ENCODE results near the gene ZGLP1. TPM values are rescaled to one million over a fixed set of nuclear protein-coding genes. Genes with fewer than 3 reads are reported as not detected.
A peak's percentile ranks its signal among the peaks of the same experiment; 100 is the strongest.

ZGLP1 gene
- total RNA-seq, 1 experiment from 2014 or later = 1.8 TPM

- peaks cover 23% of the 10 kb centered on the region for H3K4me1 ChIP-seq (ENCODE audit: insufficient read depth, low read length)
- H3K36me3 ChIP-seq (ENCODE audit: low read depth, low read length) = no peaks in the 10 kb centered on the region
- H4K20me1 ChIP-seq (ENCODE audit: low read length) = no peaks in the 10 kb centered on the region
- no peaks in the 10 kb centered on the region for H3K79me2 ChIP-seq (ENCODE audit: low read length)
- TF ChIP-seq EZH2phosphoT487 (IDR thresholded peaks at IDR 0.05; ENCODE audit: borderline replicate concordance, low read length) = no peak
- no peaks in the 10 kb centered on the region for H3K9me2 ChIP-seq (replicated peaks; ENCODE audit: low read length)
- ATAC-seq (peak; percentile 54), DNase-seq (no peak)
- peak overlapping the region; percentile 44 for H3K9ac ChIP-seq (ENCODE audit: low read length)
- intact Hi-C loops (cut with micrococcal nuclease) = no loop called here
- no peak overlapping the region for H3K27ac ChIP-seq (ENCODE audit: low read length)
- ChIA-PET CTCF (interaction anchor here (0.8 to 3.2 kb wide), 6 partner anchors 10 to 121 kb away, joined by 3 to 62 read pairs (median 14); partner anchors contain the start of gene RAVER1), POLR2A (ENCODE audit: unreplicated experiment) (interaction anchor here (0.7 to 1.5 kb wide), 3 partner anchors 22 to 156 kb away, joined by 4 to 9 read pairs (median 6); no protein-coding TSS in a partner anchor)
- H3K27me3 ChIP-seq (ENCODE audit: low read length) = no peaks in the 10 kb centered on the region
- peak overlapping the region; percentile 64 for H3K4me3 ChIP-seq (ENCODE audit: low read length)
- peak overlapping the region; percentile 93 for H2AFZ ChIP-seq (ENCODE audit: low read length)
- no peaks in the 10 kb centered on the region for H3K9me3 ChIP-seq (ENCODE audit: low read length)
- peak overlapping the region; percentile 92 for H3K4me2 ChIP-seq (ENCODE audit: low read length)
- no peaks in the 10 kb centered on the region for H3F3A ChIP-seq (ENCODE audit: low read length, unreplicated experiment)
- no TSS peak for BruUV-seq (replicated peaks)
Observed at GRCh38 chr19:10270180-10270615, 39.4 kb downstream of the ZGLP1 start.

DNA sequence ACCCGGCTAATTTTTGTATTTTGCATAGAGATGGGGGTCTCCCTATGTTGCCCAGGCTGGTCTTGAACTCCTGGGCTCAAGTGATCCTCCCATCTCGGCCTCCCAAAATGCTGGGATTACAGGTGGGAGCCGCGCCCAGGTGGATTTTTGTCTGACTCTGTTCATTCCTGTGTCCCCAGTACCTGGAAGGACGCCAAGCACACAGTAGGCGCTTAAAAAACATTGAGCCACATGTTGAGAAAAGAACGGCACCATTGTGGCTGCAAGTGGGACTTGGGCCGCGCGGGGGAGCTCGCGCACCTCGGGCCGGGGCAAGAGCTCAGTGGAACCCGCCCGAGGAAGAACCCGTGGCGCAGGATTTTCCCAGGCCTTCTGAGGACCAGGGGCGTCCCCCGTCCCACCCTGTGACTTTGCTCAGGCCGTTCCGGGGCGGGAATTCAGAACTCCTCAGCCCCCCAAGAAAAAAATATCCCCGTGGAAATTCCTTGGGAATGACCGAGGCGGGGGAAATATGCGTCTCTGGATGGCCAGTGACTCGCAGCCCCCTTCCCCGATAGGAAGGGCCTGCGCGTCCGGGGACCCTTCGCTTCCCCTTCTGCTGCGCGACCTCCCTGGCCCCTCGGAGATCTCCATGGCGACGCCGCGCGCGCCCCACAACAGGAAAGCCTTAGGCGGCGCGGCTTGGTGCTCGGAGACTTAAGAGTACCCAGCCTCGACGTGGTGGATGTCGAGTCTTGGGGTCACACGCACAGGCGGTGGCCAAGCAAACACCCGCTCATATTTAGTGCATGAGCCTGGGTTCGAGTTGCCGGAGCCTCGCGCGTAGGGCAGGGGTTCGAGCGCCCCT lies 40.1 kb downstream of the ZGLP1 start:
- TF ChIP-seq EZH2 (IDR thresholded peaks at IDR 0.05; ENCODE audit: low read length, unreplicated experiment) = no peak
- TF ChIP-seq, protein P1, sequence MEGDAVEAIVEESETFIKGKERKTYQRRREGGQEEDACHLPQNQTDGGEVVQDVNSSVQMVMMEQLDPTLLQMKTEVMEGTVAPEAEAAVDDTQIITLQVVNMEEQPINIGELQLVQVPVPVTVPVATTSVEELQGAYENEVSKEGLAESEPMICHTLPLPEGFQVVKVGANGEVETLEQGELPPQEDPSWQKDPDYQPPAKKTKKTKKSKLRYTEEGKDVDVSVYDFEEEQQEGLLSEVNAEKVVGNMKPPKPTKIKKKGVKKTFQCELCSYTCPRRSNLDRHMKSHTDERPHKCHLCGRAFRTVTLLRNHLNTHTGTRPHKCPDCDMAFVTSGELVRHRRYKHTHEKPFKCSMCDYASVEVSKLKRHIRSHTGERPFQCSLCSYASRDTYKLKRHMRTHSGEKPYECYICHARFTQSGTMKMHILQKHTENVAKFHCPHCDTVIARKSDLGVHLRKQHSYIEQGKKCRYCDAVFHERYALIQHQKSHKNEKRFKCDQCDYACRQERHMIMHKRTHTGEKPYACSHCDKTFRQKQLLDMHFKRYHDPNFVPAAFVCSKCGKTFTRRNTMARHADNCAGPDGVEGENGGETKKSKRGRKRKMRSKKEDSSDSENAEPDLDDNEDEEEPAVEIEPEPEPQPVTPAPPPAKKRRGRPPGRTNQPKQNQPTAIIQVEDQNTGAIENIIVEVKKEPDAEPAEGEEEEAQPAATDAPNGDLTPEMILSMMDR (conservative IDR thresholded peaks at IDR 0.05; ENCODE audit: low read depth, low read length) = peak; percentile 95
- Histone ChIP-seq H3K9ac (ENCODE audit: low read length) (no peak overlapping the region; the same call in 1 of the 2 replicates), H3K9me2 (replicated peaks; ENCODE audit: low read length) (no peaks in the 10 kb centered on the region), H3K4me1 (ENCODE audit: insufficient read depth, low read length) (peaks cover 23% of the 10 kb centered on the region), H3K27ac (ENCODE audit: low read length) (no peak overlapping the region), H3K4me2 (ENCODE audit: low read length) (peak overlapping the region; percentile 92), H3K36me3 (ENCODE audit: low read depth, low read length) (no peaks in the 10 kb centered on the region), H3K27me3 (ENCODE audit: low read length) (no peaks in the 10 kb centered on the region), H3F3A (ENCODE audit: low read length, unreplicated experiment) (no peaks in the 10 kb centered on the region), H3K9me3 (ENCODE audit: low read length) (no peaks in the 10 kb centered on the region), H2AFZ (ENCODE audit: low read length) (peak overlapping the region; percentile 93), H3K79me2 (ENCODE audit: low read length) (no peaks in the 10 kb centered on the region), H3K4me3 (ENCODE audit: low read length) (peak overlapping the region; percentile 64), H4K20me1 (ENCODE audit: low read length) (no peaks in the 10 kb centered on the region)
- DNase-seq (peak; percentile 88), ATAC-seq (peak; percentile 70)
- POLR2A ChIA-PET (ENCODE audit: unreplicated experiment) = interaction anchor here (1.1 to 1.5 kb wide), 2 partner anchors 22 to 65 kb away, joined by 6 to 9 read pairs; no protein-coding TSS in a partner anchor
- BruUV-seq (replicated peaks) = no TSS peak
- intact Hi-C loops (cut with micrococcal nuclease) = loop anchor here (1.0 kb wide), 2 partner anchors 66 to 120 kb away; no protein-coding TSS in a partner anchor
- CTCF ChIA-PET = interaction anchor here (0.6 to 3.2 kb wide), 13 partner anchors 10 to 149 kb away, joined by 3 to 62 read pairs (median 5); partner anchors contain the start of genes ICAM5, RAVER1 and TYK2

DNA sequence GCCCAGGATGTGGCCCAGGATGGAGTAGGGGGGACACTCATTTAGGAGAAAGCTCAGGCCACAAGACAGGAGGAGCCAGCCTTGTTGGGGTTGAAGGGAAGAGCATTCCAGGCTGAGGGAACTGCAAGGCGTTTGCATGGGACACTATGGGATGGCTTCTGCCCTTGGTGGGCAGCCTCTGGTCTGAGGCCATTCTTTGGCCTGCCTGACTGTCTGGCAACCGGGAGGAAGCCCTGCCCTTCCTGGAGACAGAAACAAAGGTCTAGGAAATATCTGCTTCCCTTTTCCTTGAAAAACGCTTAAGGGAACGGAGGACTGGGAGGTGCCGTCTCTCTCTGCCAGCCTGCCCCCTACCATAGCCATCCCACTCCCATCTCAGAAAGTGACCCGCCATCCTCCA lies 41.5 kb downstream of the ZGLP1 start:
- ATAC-seq (no peak), DNase-seq (no peak)
- no peaks in the 10 kb centered on the region for H3K79me2 ChIP-seq (ENCODE audit: low read length)
- CTCF ChIA-PET = interaction anchor here (1.1 kb wide), 1 partner anchor 120 kb away, joined by 3 read pairs; no protein-coding TSS in a partner anchor
- no peaks in the 10 kb centered on the region for H4K20me1 ChIP-seq (ENCODE audit: low read length)
- BruUV-seq (replicated peaks) = no TSS peak
- H3K4me1 ChIP-seq (ENCODE audit: insufficient read depth, low read length) = peaks cover 23% of the 10 kb centered on the region
- H3K9me3 ChIP-seq (ENCODE audit: low read length) = no peaks in the 10 kb centered on the region
- no peak overlapping the region for H3K4me3 ChIP-seq (ENCODE audit: low read length)
- TF ChIP-seq, protein P1 (conservative IDR thresholded peaks at IDR 0.05; ENCODE audit: low read depth, low read length) = no peak
- TF ChIP-seq EZH2phosphoT487 (IDR thresholded peaks at IDR 0.05; ENCODE audit: borderline replicate concordance, low read length) = no peak
- TF ChIP-seq EZH2 (IDR thresholded peaks at IDR 0.05; ENCODE audit: low read length, unreplicated experiment) = no peak
- intact Hi-C loops (cut with micrococcal nuclease) = no loop called here
- H3F3A ChIP-seq (ENCODE audit: low read length, unreplicated experiment) = no peaks in the 10 kb centered on the region
- H3K27ac ChIP-seq (ENCODE audit: low read length) = no peak overlapping the region
- H3K27me3 ChIP-seq (ENCODE audit: low read length) = no peaks in the 10 kb centered on the region
- H3K9me2 ChIP-seq (replicated peaks; ENCODE audit: low read length) = no peaks in the 10 kb centered on the region
- no peak overlapping the region for H2AFZ ChIP-seq (ENCODE audit: low read length)
- H3K4me2 ChIP-seq (ENCODE audit: low read length) = no peak overlapping the region
- POLR2A ChIA-PET (ENCODE audit: unreplicated experiment) = no interaction called here
- H3K9ac ChIP-seq (ENCODE audit: low read length) = no peak overlapping the region
- no peaks in the 10 kb centered on the region for H3K36me3 ChIP-seq (ENCODE audit: low read depth, low read length)

Data from PC-3 (cell line).